Neural crest cell (in vitro differentiated cells): ENCODE measurements around the gene TRIM69. TPM values are rescaled to one million over a fixed set of nuclear protein-coding genes. Genes with fewer than 3 reads are reported as not detected.
"Not testable (repeated sequence)": the region's sequence is repeated elsewhere in the genome, so short reads cannot be mapped to it uniquely, and the experiment has no call there.

Experiments
- DNase-seq: peaks from one replicate; pipeline ENCODE4 v3.0.0; 2021; ENCODE audit warnings: low read depth, mixed read lengths, low spot score
- H3K27ac Mint-ChIP-seq: one replicate; pipeline ENCODE4 v1.8.0; 2021; ENCODE audit warnings: mild to moderate bottlenecking, mixed read lengths; ENCODE audit not compliant: unreplicated experiment
- H3K27me3 Mint-ChIP-seq: 2 replicates; pipeline ENCODE4 v1.8.0; 2021; ENCODE audit warnings: low read depth, mild to moderate bottlenecking, mixed read lengths
- H3K36me3 Mint-ChIP-seq: 2 replicates; pipeline ENCODE4 v1.8.0; 2021; ENCODE audit warnings: low read depth, mild to moderate bottlenecking, mixed read lengths
- H3K4me1 Mint-ChIP-seq: 2 replicates; pipeline ENCODE4 v1.8.0; 2021; ENCODE audit warnings: mixed read lengths
- H3K4me3 Mint-ChIP-seq: one replicate; pipeline ENCODE4 v1.8.0; 2021; ENCODE audit warnings: mild to moderate bottlenecking, mixed read lengths
- H3K9me3 Mint-ChIP-seq: 2 replicates; pipeline ENCODE4 v1.8.0; 2021; ENCODE audit warnings: mixed read lengths
- CTCF ChIP-seq: fragments of 200-600 bp; sonication (generic); conservative IDR thresholded peaks from 2 replicates; pipeline ENCODE4 v1.5.0; 2021; ENCODE audit warnings: antibody characterized with exemption, mild to moderate bottlenecking
- long read RNA-seq: library from polyadenylated mRNA; unstranded; transcript quantifications from one replicate; pipeline ENCODE4 v2.0.0, GENCODE V29; 2020
- total RNA-seq: library from RNA; stranded (reverse); gene quantifications from 2 replicates; pipeline ENCODE4 v1.2.1, GENCODE V29; 2021

TRIM69 gene
- 15.2 and 16.3 TPM in 2 replicates for total RNA-seq
- long read RNA-seq, transcript TRIM69-207 (2 exons, 3,190 nt), result major isoform, 43 of 46 reads
- long read RNA-seq, partial matches to known transcripts, result 0 of 46 reads
- long read RNA-seq, other reads (novel, unspliced or antisense), result 3 of 46 reads

- DNase-seq, result no peak
- H3K4me3 Mint-ChIP-seq, result no peak within 1 kb of the TSS
- H3K4me1 Mint-ChIP-seq, result peaks cover 8% of the 10 kb centered on the region
- TF ChIP-seq CTCF, result no peak
- H3K9me3 Mint-ChIP-seq, result no peaks in the 10 kb centered on the region
- H3K27me3 Mint-ChIP-seq, result no peaks in the 10 kb centered on the region
- H3K27ac Mint-ChIP-seq, result peak within 1 kb of the TSS; percentile 83
- peaks cover 2% of the 10 kb centered on the region for H3K36me3 Mint-ChIP-seq
These were observed at the start of gene TRIM69 for GRCh38 chr15:44736181-44736765. TSS of gene TRIM69 (plus strand) at chr15:44736528. CDS start at chr15:44736705, 177 bp downstream.

- DNase-seq, result not testable (repeated sequence)
These were observed 47.0 kb upstream of the TRIM69 start for GRCh38 chr15:44689318-44689717.

GRCh38 chr15:44690245-44690644, 46.1 kb upstream of the TRIM69 start:
- not testable (repeated sequence) for DNase-seq, H3K4me1 Mint-ChIP-seq, H3K27ac Mint-ChIP-seq, H3K9me3 Mint-ChIP-seq, H3K36me3 Mint-ChIP-seq, H3K4me3 Mint-ChIP-seq
- H3K27me3 Mint-ChIP-seq, result peaks cover 16% of the 10 kb centered on the region

More at GRCh38 chr15:44689318-44689717, 47.0 kb upstream of the TRIM69 start:
- peaks cover 17% of the 10 kb centered on the region for H3K27me3 Mint-ChIP-seq
- H3K4me1 Mint-ChIP-seq, H3K36me3 Mint-ChIP-seq, H3K4me3 Mint-ChIP-seq, H3K9me3 Mint-ChIP-seq, H3K27ac Mint-ChIP-seq: not testable (repeated sequence)

GRCh38 chr15:44692659-44693058, 43.7 kb upstream of the TRIM69 start:
- Mint-ChIP-seq H3K9me3 (peaks cover 5% of the 10 kb centered on the region), H3K4me3 (no peak overlapping the region), H3K27me3 (peaks cover 18% of the 10 kb centered on the region), H3K36me3 (no peaks in the 10 kb centered on the region), H3K27ac (no peak overlapping the region), H3K4me1 (no peaks in the 10 kb centered on the region)
- no peak for DNase-seq
- TF ChIP-seq CTCF, result no peak

GRCh38 chr15:44694416-44694815, 41.9 kb upstream of the TRIM69 start:
- DNase-seq, result no peak
- no peak overlapping the region for H3K4me3 Mint-ChIP-seq
- no peak overlapping the region for H3K27ac Mint-ChIP-seq
- no peaks in the 10 kb centered on the region for H3K4me1 Mint-ChIP-seq
- no peak for TF ChIP-seq CTCF
- no peaks in the 10 kb centered on the region for H3K36me3 Mint-ChIP-seq
- H3K9me3 Mint-ChIP-seq, result peaks cover 4% of the 10 kb centered on the region
- peaks cover 31% of the 10 kb centered on the region for H3K27me3 Mint-ChIP-seq

- H3K4me1 Mint-ChIP-seq, result no peaks in the 10 kb centered on the region
- DNase-seq, result no peak
- no peaks in the 10 kb centered on the region for H3K36me3 Mint-ChIP-seq
- peaks cover 8% of the 10 kb centered on the region for H3K9me3 Mint-ChIP-seq
- H3K27ac Mint-ChIP-seq, result no peak overlapping the region
- TF ChIP-seq CTCF, result no peak
- peaks cover 37% of the 10 kb centered on the region for H3K27me3 Mint-ChIP-seq
- H3K4me3 Mint-ChIP-seq, result no peak overlapping the region
These were observed 41.0 kb upstream of the TRIM69 start for GRCh38 chr15:44695294-44695693.
